Endothelial cell (in vitro differentiated cells): ENCODE results near the gene DPEP3. TPM values are rescaled to one million over a fixed set of nuclear protein-coding genes. Genes with fewer than 3 reads are reported as not detected.

Experiments used
- DNase-seq: peaks from one replicate; pipeline ENCODE4 v3.0.0; 2021; ENCODE audit warnings: low spot score
- H3K27ac Mint-ChIP-seq: one replicate; pipeline ENCODE4 v1.8.0; 2021; ENCODE audit warnings: mixed read lengths, inconsistent platforms; ENCODE audit not compliant: unreplicated experiment
- H3K27me3 Mint-ChIP-seq: one replicate; pipeline ENCODE4 v1.8.0; 2021; ENCODE audit warnings: mild to moderate bottlenecking, moderate library complexity, mixed read lengths, inconsistent platforms; ENCODE audit not compliant: unreplicated experiment
- H3K36me3 Mint-ChIP-seq: one replicate; pipeline ENCODE4 v1.8.0; 2021; ENCODE audit warnings: mild to moderate bottlenecking, low read depth, mixed read lengths, inconsistent platforms; ENCODE audit not compliant: unreplicated experiment
- H3K4me1 Mint-ChIP-seq: one replicate; pipeline ENCODE4 v1.8.0; 2021; ENCODE audit warnings: mild to moderate bottlenecking, mixed read lengths, inconsistent platforms; ENCODE audit not compliant: unreplicated experiment
- H3K4me3 Mint-ChIP-seq: one replicate; pipeline ENCODE4 v1.8.0; 2021; ENCODE audit warnings: mild to moderate bottlenecking, mixed read lengths, inconsistent platforms; ENCODE audit not compliant: unreplicated experiment
- H3K9me3 Mint-ChIP-seq: one replicate; pipeline ENCODE4 v1.8.0; 2021; ENCODE audit warnings: mixed read lengths, inconsistent platforms; ENCODE audit not compliant: unreplicated experiment
- total RNA-seq: library from RNA; stranded (reverse); fragmentation: NEBNext Ultra II Directional; extraction: Animal tissue kit (Norgen Biotek cat#: 25700); gene quantifications from one replicate; pipeline ENCODE4 v1.2.1, GENCODE V29; 2021; ENCODE audit not compliant: unreplicated experiment
- TF ChIP-seq, protein P1 (sequence below): fragments of 200-600 bp; sonication (generic); IDR thresholded peaks from one replicate; pipeline ENCODE4 v1.5.0; 2021; ENCODE audit warnings: antibody characterized with exemption; ENCODE audit not compliant: unreplicated experiment

DPEP3 gene
- total RNA-seq, 1 donor from 2014 or later, result not detected

DNA sequence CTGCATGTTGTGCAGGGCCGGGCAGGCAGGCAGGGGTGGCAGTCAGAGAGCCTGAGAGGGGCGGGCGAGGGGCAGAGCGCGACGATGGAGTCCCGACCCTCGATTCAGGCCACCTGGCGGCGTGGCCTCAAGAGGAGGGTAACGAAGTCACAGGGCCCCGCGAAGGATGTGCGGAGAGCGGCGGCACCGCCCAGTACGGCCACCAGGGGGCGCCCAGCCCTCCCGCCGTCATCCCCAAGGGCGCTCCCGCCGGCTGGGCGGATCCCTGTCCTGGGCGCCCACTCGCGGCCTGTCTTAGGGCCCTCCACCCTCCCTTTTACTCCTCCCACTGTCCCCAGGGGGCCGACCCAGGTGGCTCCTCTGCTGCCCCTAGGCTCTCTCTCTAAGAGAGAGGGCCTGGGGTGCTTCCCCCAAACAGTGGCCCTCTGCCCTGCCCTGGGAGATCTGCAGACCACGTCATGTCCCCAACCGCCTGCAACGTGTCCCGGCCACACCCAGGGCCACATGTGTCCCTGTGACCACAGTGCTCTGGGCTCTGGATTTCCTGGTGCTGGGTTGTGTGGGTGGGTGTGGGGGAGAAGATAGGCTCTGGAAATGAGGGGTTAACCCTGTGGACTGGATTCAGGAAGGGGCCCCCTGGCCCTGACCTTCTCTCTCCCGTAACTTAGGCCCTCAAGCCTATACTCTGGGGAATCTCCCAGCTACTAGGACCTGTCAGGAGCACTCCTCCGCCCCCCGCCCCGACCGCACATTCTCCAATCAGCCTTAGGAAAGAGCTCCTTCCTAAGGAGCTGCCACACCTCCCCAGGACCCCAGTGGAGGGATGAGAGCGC, 13.1 kb upstream of the DPEP3 start:
- no peak overlapping the region for H3K27ac Mint-ChIP-seq
- peak; percentile 78 for DNase-seq
- H3K4me3 Mint-ChIP-seq, result peak overlapping the region; percentile 62
- H3K27me3 Mint-ChIP-seq, result peaks cover 10% of the 10 kb centered on the region
- H3K4me1 Mint-ChIP-seq, result peaks cover 3% of the 10 kb centered on the region
- H3K9me3 Mint-ChIP-seq, result no peaks in the 10 kb centered on the region
- no peaks in the 10 kb centered on the region for H3K36me3 Mint-ChIP-seq
- TF ChIP-seq, protein P1, sequence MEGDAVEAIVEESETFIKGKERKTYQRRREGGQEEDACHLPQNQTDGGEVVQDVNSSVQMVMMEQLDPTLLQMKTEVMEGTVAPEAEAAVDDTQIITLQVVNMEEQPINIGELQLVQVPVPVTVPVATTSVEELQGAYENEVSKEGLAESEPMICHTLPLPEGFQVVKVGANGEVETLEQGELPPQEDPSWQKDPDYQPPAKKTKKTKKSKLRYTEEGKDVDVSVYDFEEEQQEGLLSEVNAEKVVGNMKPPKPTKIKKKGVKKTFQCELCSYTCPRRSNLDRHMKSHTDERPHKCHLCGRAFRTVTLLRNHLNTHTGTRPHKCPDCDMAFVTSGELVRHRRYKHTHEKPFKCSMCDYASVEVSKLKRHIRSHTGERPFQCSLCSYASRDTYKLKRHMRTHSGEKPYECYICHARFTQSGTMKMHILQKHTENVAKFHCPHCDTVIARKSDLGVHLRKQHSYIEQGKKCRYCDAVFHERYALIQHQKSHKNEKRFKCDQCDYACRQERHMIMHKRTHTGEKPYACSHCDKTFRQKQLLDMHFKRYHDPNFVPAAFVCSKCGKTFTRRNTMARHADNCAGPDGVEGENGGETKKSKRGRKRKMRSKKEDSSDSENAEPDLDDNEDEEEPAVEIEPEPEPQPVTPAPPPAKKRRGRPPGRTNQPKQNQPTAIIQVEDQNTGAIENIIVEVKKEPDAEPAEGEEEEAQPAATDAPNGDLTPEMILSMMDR, result peak; percentile 97

DNA sequence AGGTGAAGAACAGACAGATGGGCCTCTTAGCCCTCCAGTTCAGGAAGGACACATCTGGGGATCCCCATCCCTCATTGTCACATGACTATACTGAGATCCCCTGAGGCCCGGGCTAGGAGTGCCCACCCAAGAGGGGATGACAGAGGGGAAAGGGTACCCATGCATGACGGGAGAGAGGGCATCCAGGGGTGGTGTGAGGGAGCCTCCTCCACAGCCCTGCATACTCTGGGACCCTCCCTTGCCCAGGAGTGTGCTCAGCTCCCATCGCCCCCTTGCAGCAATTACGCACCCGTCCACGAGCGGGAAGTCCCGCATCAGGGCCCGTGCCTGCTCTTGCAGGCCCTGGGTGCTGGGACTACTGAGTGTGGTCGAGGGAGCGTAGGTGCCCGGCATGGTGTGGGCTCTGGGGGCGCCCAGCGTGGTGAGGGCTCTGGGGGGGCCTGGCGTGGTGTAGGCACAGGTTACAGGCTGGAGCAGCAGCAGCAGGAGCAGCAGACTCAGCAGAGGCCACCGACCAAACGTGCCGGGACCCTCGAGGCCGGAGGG, 12.4 kb upstream of the DPEP3 start:
- Mint-ChIP-seq H3K9me3 (no peaks in the 10 kb centered on the region), H3K27me3 (peaks cover 11% of the 10 kb centered on the region), H3K27ac (no peak overlapping the region), H3K4me3 (no peak overlapping the region), H3K4me1 (peaks cover 8% of the 10 kb centered on the region), H3K36me3 (peaks cover 4% of the 10 kb centered on the region)
- DNase-seq, result no peak
- TF ChIP-seq, protein P1, result no peak

DNA sequence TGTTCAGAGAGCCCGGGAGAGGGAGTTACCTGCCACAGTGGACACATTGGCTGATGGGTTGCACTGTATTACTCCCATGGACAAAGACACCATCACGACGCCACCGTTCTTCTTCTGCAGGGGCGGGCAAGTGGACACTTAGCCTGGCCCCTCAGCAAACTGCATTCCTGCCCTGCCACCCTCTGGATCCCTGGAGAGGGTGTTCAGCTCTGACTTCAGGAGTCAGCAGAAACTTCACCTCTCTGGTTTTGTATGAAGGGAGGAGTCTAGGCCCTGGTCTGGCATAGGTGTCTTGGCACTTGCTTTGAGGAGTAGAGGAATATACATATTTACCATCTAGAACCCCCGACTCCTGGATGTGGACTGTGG, 9.7 kb upstream of the DPEP3 start:
- Mint-ChIP-seq H3K4me3 (no peak overlapping the region), H3K4me1 (peaks cover 13% of the 10 kb centered on the region), H3K27me3 (peaks cover 11% of the 10 kb centered on the region), H3K9me3 (no peaks in the 10 kb centered on the region), H3K36me3 (peaks cover 5% of the 10 kb centered on the region), H3K27ac (peak overlapping the region; percentile 67)
- DNase-seq, result no peak
- TF ChIP-seq, protein P1, result no peak

DNA sequence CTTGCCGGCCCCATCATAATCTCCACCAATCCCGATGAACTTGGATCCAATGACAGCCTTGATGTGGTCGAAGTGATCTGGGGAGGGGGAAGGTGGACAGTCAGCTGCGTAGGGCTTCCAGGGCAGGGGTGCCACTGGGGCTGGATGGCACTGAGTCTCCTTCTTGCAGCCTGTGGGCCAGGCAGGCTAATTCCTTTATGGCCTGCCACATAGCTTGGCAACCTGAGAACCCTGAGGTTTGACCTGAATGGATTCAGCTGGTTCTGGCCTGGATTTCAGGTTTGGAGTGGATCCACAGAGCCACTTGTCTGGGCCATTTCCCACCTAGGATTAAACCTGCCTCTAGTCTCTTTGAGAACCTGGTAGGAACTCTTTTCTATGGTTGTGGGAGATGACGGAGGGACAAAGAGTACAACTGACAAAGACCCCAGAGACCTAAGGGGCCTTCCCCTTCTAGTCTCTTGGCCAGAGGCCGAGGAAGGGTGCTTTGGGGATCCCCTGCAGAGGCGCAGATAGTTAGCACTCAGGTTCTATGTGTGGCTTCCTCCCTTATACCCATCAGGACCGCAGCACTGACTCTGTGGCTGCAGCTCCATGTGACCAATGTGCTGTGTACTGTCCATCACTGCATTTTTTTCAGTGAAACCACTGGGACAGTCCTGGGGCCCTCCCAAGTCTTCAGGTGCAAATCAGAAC, 9.2 kb upstream of the DPEP3 start:
- no peak overlapping the region for H3K4me3 Mint-ChIP-seq
- TF ChIP-seq, protein P1, result no peak
- H3K9me3 Mint-ChIP-seq, result no peaks in the 10 kb centered on the region
- H3K36me3 Mint-ChIP-seq, result peaks cover 5% of the 10 kb centered on the region
- H3K27ac Mint-ChIP-seq, result no peak overlapping the region
- H3K4me1 Mint-ChIP-seq, result peaks cover 16% of the 10 kb centered on the region
- H3K27me3 Mint-ChIP-seq, result peaks cover 8% of the 10 kb centered on the region
- no peak for DNase-seq

DNA sequence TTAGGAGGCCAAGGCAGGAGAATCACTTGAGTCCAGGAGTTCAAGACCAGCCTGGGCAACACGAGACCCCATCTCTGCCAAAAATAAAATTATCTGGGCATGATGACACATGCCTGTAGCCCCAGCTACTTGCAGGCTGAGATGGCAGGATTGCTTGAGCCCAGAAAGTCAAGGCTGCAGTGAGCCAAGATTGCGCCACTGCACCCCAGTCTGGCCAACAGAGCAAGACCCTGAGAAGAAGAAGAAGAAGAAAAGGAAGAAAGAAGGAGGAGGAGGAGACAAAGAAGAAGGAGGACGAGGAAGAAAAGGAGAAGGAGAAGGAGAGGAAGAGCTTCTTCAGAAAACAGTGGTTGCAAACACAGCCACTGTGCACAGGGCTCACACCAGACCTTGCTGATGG, 8.4 kb upstream of the DPEP3 start:
- Mint-ChIP-seq H3K36me3 (peaks cover 5% of the 10 kb centered on the region), H3K4me1 (peaks cover 16% of the 10 kb centered on the region), H3K4me3 (no peak overlapping the region), H3K27me3 (peaks cover 8% of the 10 kb centered on the region), H3K27ac (no peak overlapping the region), H3K9me3 (no peaks in the 10 kb centered on the region)
- TF ChIP-seq, protein P1, result no peak
- DNase-seq, result no peak
